NCI-H774 (cell line): ENCODE measurements around the gene SPRR2F.
"Not testable (repeated sequence)": the region's sequence is repeated elsewhere in the genome, so short reads cannot be mapped to it uniquely, and the experiment has no call there.

Experiments
- DNase-seq: peaks from one replicate; lab custom pipeline; 2025; lab: John Stamatoyannopoulos, UW

Gene SPRR2F

DNA sequence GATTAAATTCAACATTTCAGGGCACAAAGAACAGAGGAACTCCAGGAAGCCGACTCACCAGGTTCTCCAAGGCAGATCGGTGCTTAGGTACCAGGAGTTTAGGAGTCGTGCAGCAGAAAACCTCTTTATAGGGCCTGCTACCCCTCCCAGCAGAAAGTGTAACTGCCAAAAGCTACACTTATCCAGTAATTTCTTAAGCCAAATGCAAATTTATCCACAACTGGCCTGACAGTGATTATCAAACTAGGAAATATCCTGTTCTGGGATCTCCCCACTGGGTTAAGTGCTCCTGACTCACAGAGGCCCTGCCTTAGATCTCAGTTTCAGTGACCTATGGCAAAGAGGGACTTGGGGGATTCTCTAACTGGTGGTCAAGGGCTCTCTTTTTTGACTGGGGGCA, at the start of gene SPRR2F:
TSS of gene SPRR2F (minus strand) at position 101 of the 400 bp plus-strand sequence. CDS start 783 bp downstream, outside the sequence.
- no peak for DNase-seq

- DNase-seq, result no peak
Observed at GRCh38 chr1:153155541-153155940, 42.2 kb upstream of the SPRR2F start.

DNA sequence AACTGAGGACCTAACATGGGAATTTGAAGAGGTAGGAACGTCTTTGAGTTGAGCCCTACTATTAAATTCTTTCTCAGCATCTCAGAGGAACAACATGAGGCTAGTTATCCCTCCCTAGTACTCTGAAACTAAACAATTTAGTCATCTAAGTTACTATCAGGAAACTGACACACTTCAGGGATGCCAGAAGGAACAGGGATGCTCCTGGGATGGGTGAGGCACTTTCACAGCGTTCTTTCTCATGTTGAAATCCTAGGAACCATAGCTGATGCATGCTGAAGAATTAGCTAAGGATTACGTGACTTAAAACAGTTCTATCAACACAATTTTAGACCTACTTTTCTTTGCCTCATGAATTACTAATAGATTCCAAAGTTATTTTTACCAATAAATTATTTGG, 39.2 kb upstream of the SPRR2F start:
- DNase-seq, result no peak

DNA sequence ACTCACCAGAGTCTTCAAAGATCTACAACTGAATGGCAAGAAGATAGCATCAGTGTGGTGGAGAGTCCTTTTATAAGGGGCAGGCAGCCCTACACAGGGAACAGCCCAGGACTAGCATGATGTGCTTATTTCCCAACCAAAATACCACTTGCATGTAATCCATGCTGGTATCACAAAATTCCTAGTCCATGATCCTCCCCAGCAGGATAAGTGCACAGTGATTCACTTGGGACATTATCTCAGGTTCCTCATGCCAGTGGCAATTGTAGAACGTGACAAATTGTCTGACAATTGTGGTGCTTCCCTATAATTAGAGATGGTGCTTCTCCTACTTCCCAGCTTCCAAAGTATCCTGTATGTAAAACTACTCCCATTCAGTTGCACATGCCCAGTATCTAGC, 37.5 kb upstream of the SPRR2F start, which contains the start of gene SPRR2G:
TSS of gene SPRR2G (minus strand) at position 45 of the 400 bp plus-strand sequence. CDS start 780 bp downstream, outside the sequence.
- no peak for DNase-seq

- no peak for DNase-seq
Observed at GRCh38 chr1:153141377-153141776, 28.1 kb upstream of the SPRR2F start.

DNA sequence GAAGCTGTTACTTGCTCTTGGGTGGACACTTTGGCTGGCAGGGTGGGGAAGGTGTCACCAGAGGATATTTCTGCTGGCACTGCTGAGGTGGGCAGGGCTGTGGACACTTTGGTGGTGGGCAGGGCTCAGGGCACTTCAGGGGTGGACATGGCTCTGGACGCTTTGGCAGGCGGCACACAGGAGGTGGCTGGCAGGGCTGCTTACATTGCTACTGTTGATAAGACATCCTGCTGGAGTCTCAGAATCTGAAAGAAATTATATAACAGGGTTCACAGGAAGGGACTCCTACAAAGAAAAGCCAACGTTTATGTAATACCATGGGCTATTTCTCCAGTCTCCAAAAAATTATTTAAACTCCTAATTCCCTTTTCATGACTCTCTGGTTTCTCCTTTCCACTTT, 27.2 kb upstream of the SPRR2F start:
- DNase-seq, result no peak

DNA sequence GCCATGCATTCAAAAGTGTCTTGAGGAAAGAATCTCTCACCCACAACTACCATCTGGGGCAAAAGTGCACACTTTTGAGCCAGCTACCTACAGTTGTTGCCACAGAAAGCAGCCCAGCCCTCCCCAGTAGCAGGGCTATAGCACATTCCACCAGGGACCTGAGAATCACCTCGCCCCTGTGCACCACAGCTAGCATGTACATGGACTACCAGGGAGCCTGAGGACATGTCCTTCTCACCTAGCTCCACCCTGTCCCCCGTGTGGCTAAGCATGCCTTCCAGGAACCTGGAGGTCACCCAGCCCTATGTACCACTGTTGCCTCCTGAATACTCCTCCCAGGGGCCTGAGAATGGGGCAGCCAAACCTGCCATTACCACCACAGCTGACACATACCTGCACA, 20.4 kb upstream of the SPRR2F start:
- no peak for DNase-seq

DNA sequence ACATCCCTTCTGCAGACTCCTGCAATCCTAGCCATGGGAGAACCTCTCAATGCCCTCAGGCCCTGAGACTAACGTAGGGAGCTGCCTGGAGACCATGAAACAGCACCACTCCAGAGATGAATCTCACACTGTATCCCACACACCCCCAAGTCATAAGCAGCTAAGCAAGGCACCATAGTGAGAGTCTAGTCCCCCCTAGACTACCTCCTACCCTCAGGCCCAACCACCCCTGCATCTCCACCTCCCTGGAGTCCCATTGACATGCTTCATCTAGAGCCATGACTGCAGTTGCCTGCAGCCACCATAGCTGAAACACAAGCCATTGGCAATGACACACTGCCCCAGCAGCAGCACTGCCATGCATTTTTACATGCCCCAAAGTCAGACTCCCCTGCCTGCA, 20.0 kb upstream of the SPRR2F start:
- DNase-seq, result no peak

- DNase-seq, result not testable (repeated sequence)
Observed at GRCh38 chr1:153128688-153129087, 15.4 kb upstream of the SPRR2F start.

- DNase-seq, result no peak
Observed at GRCh38 chr1:153127296-153127695, 14.0 kb upstream of the SPRR2F start.

DNA sequence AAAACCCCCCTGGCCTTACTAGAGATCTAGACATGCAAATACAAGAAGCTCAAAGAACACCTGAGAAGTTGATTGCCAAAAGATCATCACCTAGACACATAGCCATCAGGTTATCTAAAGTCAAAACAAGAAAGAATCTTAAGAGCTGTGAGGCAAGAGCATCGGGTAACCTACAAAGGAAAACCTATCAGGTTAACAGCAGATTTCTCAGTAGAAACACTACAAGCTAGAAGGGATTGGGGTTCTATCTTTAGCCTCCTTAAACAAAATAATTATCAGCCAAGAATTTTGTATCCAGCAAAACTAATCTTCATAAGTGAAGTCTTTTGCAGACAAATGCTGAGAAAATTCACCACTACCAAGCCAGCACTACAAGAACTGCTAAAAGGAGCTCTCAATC, 12.2 kb upstream of the SPRR2F start:
- DNase-seq, result no peak

DNA sequence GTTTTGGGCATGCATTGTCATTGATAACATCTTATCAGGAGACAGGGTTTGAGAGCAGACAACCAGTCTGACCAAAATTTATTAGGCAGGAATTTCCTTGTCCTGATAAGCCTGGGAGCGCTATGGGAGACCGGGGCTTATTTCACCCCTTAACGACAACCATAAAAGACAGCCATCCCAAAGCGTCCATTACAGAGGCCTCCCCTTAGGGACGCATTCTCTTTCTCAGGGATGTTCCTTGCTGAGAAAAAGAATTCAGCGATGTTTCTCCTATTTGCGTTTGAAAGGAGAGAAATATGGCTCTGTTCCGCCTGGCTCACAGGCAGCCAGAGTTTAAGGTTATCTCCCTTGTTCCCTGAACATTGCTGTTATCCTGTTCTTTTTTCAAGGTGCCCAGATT, 10.5 kb upstream of the SPRR2F start:
- not testable (repeated sequence) for DNase-seq

- peak; percentile 75 for DNase-seq
Observed at GRCh38 chr1:153122831-153123421, 9.6 kb upstream of the SPRR2F start.

- no peak for DNase-seq
Observed at GRCh38 chr1:153120945-153121344, 7.6 kb upstream of the SPRR2F start.

DNA sequence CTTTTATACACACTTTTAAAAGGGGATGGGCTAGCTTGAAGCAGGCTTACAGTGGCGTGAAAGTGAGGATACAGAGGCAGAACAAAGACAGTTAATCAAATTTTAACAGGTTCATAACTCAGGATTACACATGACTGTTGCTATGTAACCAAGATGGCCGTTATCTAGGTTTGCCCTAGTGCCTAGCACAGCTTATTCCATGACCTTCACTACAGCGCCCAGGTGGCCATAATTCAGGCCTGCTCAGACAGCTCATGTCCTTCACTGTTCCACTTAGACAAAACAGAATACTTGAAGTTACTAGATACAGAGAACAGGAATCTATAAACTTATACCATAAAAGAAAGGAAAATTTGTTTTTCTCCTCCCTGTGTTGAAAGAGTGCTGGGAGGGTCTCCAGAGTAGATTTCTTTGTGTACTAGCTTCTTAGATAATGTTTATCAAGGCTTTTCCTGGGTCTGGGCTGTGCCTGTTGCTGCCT, 6.2 kb upstream of the SPRR2F start:
- no peak for DNase-seq

DNA sequence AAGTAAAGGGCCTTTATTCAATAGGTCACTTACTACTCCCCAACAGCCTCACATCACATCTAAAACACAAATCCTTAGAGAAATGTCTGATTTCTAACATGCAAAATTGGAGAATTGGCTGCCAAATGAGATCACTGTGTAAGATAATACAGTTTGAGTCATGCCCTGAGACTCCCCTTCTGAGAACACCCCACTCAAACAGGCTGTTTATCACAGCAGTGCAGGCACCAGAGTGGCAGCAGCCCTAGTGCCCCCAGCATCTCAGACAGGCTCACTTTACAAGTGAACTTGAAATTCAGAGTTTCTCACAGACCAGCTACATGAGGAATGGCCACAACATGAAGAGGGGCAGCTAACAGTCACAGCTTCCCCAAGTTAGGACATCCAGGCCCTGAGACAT, 1.9 kb upstream of the SPRR2F start:
- DNase-seq, result not testable (repeated sequence)

DNA sequence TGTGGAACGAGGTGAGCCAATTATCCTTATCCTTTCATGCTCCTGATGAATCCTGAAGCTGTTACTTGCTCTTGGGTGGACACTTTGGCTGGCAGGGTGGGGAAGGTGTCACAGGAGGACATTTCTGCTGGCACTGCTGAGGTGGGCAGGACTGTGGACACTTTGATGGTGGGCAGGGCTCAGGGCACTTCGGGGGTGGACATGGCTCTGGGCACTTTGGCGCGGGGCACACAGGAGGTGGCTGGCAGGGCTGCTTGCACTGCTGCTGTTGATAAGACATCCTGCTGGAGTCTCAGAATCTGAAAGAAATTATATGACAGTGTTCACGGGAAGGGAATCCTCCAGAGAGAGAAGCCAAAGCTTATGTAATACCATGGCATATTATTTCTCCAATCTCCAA, 862 bp downstream of the SPRR2F start:
- DNase-seq, result not testable (repeated sequence)

DNA sequence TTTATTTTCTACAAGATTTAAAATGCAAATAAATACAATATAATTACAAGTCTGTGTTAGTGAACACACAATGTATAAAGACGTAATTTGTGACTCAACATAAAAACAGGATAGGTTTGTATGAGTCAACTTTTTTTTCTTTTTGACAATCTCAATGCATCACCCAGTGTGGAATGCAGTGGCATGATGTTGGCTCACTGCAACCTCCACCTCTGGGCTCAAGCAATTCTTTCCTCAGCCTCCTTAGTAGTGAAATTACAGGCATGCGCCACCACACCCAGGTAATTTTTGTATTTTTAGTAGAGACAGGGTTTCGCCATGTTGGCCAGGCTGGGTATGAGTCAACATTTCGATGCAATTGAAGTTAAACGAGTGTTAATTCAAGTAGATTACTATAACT, 13.1 kb downstream of the SPRR2F start:
- no peak for DNase-seq

DNA sequence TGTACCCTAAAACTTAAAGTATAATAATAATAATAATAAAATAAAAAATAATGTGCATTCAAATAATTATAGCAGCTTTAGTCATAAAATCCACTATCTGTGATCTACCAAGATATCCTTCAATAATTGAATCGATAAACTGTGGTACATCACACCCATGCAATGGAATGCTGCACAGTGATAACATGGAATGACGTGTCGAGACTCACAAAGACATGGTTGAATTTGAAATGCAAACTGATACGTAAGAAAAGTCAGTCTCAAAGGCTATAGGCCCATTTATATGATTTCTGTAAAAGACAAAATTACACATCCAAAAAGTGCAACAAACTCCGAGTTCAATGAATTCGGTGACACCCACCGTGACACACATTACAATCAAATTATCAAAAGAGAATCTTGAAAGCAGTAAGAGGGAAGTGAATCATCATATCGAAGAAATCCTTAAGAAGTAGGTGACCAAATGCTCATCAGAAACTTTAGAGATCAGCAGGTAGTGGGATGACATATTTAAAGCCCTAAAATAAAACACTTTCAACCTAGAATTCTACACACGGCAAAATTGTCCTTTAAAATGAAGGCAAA, 13.8 kb downstream of the SPRR2F start:
- DNase-seq, result no peak

- DNase-seq, result no peak
Observed at GRCh38 chr1:153095764-153096163, 17.6 kb downstream of the SPRR2F start.

DNA sequence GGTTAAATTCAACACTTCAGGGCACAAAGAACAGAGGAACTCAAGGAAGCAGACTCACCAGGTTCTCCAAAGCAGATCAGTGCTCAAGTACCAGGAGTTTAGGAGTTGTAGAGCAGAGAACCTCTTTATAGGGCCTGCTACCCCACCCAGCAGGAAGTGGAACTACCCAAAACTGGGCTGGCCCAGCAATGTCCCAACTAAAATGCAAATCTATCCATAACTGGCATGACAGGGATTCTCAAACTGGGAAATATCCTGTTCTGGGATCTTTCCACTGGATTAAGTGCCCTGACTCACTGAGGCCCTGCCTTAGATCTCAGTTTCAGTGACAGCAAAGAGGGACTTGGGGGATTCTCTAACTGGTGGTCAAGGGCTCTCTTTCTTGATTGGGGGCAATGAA, 18.9 kb downstream of the SPRR2F start, which contains the start of gene SPRR2E:
TSS of gene SPRR2E (minus strand) at position 101 of the 400 bp plus-strand sequence. CDS start 775 bp downstream, outside the sequence.
- DNase-seq, result no peak

- DNase-seq, result no peak
Observed at GRCh38 chr1:153087652-153088051, 25.7 kb downstream of the SPRR2F start.

GRCh38 chr1:153081736-153082135, 31.6 kb downstream of the SPRR2F start:
- no peak for DNase-seq
